ENCODE results near the gene KMT2E.
A peak's percentile ranks its signal among the peaks of the same experiment; 100 is the strongest.
"Not testable (repeated sequence)": the region's sequence is repeated elsewhere in the genome, so short reads cannot be mapped to it uniquely, and the experiment has no call there.

The KMT2E gene

DNA sequence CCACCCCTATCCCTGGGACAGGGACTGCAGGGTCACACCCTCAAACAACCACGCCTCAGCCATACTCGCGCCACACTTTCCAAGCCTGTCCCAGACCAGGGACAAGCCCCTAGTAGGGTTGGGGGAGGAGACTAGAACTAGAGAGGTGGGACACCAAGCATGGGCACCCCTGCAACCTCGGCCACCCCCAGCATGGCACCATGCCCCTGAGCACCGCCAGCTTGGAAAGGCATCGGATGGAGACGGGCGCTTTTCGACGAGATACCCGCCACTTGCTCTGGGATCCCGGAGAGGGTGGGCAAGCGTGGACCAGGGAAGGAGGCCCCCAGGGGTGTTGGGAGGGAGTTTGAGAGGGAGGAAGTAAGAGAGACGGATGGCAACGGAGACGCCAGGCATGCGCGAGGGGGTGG lies 13.1 kb upstream of the KMT2E start:
- H3K4me3 ChIP-seq (ENCODE audit: low read length), result no peak overlapping the region
- no peak for DNase-seq (ENCODE audit: low read depth)
- TF ChIP-seq, protein P1, sequence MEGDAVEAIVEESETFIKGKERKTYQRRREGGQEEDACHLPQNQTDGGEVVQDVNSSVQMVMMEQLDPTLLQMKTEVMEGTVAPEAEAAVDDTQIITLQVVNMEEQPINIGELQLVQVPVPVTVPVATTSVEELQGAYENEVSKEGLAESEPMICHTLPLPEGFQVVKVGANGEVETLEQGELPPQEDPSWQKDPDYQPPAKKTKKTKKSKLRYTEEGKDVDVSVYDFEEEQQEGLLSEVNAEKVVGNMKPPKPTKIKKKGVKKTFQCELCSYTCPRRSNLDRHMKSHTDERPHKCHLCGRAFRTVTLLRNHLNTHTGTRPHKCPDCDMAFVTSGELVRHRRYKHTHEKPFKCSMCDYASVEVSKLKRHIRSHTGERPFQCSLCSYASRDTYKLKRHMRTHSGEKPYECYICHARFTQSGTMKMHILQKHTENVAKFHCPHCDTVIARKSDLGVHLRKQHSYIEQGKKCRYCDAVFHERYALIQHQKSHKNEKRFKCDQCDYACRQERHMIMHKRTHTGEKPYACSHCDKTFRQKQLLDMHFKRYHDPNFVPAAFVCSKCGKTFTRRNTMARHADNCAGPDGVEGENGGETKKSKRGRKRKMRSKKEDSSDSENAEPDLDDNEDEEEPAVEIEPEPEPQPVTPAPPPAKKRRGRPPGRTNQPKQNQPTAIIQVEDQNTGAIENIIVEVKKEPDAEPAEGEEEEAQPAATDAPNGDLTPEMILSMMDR (IDR thresholded peaks at IDR 0.05; ENCODE audit: insufficient read depth, low read depth, low read length, missing control alignments), result no peak

DNA sequence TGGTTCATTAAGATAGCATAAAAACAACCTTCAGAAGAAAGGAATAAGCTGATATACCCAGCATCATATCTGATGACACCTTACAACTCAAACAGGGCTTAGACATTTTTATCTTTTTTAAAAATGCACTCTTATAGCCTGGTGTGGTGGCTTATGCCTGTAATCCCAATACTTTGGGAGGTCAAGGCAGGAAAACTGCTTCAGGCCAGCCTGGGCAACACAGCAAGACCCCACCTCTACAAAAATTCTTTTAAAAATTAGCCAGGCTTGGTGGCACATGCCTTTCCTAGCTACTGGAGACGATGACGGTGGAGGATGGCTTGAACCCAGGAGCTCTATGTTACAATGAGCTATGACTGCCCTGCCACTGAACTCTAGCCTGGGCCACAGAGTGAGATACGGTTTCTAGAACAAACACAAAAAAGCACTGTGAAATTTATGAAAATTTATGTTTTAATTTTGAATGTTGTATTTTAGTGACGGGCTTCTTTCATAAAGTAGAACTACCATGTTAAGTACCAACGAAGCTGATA lies 12.3 kb upstream of the KMT2E start:
- no peak overlapping the region for H3K4me3 ChIP-seq (ENCODE audit: low read length)
- TF ChIP-seq, protein P1 (IDR thresholded peaks at IDR 0.05; ENCODE audit: insufficient read depth, low read depth, low read length, missing control alignments), result no peak
- DNase-seq (ENCODE audit: low read depth), result no peak

- peak overlapping the region; percentile 12 for H3K4me3 ChIP-seq (ENCODE audit: low read length)
- TF ChIP-seq, protein P1 (IDR thresholded peaks at IDR 0.05; ENCODE audit: insufficient read depth, low read depth, low read length, missing control alignments), result no peak
- peak; percentile 78 for DNase-seq (ENCODE audit: low read depth)
Observed at GRCh38 chr7:105003275-105003674, 10.7 kb upstream of the KMT2E start.

GRCh38 chr7:105003872-105004510 lies 10.0 kb upstream of the KMT2E start:
- DNase-seq (ENCODE audit: low read depth), result no peak
- TF ChIP-seq, protein P1 (IDR thresholded peaks at IDR 0.05; ENCODE audit: insufficient read depth, low read depth, low read length, missing control alignments), result no peak
- H3K4me3 ChIP-seq (ENCODE audit: low read length), result no peak overlapping the region

- not testable (repeated sequence) for H3K4me3 ChIP-seq (ENCODE audit: low read length); DNase-seq (ENCODE audit: low read depth)
Observed at GRCh38 chr7:105005006-105005405, 9.0 kb upstream of the KMT2E start.

- not testable (repeated sequence) for H3K4me3 ChIP-seq (ENCODE audit: low read length); DNase-seq (ENCODE audit: low read depth)
Observed at GRCh38 chr7:105005486-105005885, 8.5 kb upstream of the KMT2E start.

DNA sequence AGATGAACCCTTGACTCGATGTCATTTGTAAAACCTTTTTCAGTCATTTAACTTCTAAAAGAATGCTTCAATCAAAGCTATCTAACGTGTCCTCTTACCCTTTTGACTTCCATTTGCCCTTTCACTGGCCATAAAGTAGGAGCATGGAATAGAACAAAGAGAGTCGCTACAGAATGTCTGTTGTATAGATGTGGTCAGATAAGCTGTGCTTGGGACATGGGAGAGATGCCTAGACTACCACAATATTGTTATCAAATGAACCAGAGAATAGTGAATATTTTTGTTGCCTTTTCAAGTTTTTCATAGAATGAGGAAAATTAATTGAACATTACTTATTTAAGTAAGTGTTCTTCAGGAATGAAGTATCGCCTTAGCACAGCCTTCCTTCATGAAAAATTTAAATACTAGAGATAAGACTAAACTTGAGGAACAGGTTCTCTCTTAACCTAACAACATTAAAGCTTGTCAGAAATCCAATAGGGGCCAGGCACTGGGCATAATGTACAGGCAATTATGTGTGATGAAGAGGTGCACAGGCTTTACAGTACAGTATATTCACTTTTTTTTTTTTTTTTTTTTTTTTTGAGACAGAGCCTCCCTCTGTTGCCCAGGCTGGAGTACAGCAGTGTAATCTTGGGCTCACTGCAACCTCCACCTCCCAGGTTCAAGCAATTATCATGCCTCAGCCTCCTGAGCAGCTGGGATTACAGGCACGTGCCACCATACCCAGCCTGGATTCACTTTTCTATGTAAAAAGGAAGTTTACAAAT lies 7.5 kb upstream of the KMT2E start:
- TF ChIP-seq, protein P1 (IDR thresholded peaks at IDR 0.05; ENCODE audit: insufficient read depth, low read depth, low read length, missing control alignments), result no peak
- H3K4me3 ChIP-seq (ENCODE audit: low read length), result no peak overlapping the region
- DNase-seq (ENCODE audit: low read depth), result peak; percentile 54

- DNase-seq (ENCODE audit: low read depth), result no peak
- TF ChIP-seq, protein P1 (IDR thresholded peaks at IDR 0.05; ENCODE audit: insufficient read depth, low read depth, low read length, missing control alignments), result no peak
- H3K4me3 ChIP-seq (ENCODE audit: low read length), result no peak overlapping the region
Observed at GRCh38 chr7:105007298-105007697, 6.7 kb upstream of the KMT2E start.

Measured in epithelial cell of esophagus (primary cell).